GM23338 (cell line): Measurements from ENCODE around the gene PHOX2A. TPM values are rescaled to one million over a fixed set of nuclear protein-coding genes. Genes with fewer than 3 reads are reported as not detected.

Experiments used
- ATAC-seq: fragments of 200-7000 bp; cut with Tn5 transposase; 3 replicates; pipeline ENCODE4 v1.9.1; 2020
- DNase-seq: peaks from one replicate; pipeline ENCODE4 v3.0.0-alpha.2; 2015; ENCODE audit warnings: low spot score
- H2AFZ ChIP-seq: fragments of 200-600 bp; sonication (generic); 2 replicates; pipeline ENCODE4 v1.8.0; 2016; ENCODE audit warnings: antibody characterized with exemption, mild to moderate bottlenecking, moderate library complexity
- H3F3A ChIP-seq: fragments of 200-600 bp; sonication (generic); replicated peaks from 2 replicates; pipeline ENCODE4 v1.8.0; 2017; ENCODE audit warnings: antibody characterized with exemption, mixed run types, low read depth
- H3K27ac ChIP-seq: fragments of 200-600 bp; sonication (generic); 2 replicates; pipeline ENCODE4 v1.6.1; 2016; ENCODE audit warnings: low read depth
- H3K27me3 ChIP-seq: fragments of 200-600 bp; sonication (generic); 2 replicates; pipeline ENCODE4 v1.8.0; 2016; ENCODE audit warnings: mild to moderate bottlenecking, mixed run types, moderate library complexity; ENCODE audit not compliant: insufficient read depth
- H3K36me3 ChIP-seq: fragments of 200-600 bp; sonication (generic); 2 replicates; pipeline ENCODE4 v1.8.0; 2016; ENCODE audit warnings: mild to moderate bottlenecking; ENCODE audit not compliant: insufficient read depth
- H3K4me1 ChIP-seq: fragments of 200-600 bp; sonication (generic); 2 replicates; pipeline ENCODE4 v1.8.0; 2016; ENCODE audit warnings: mild to moderate bottlenecking, moderate library complexity; ENCODE audit not compliant: insufficient read depth
- H3K4me2 ChIP-seq: fragments of 200-600 bp; sonication (generic); 2 replicates; pipeline ENCODE4 v1.7.1; 2017; ENCODE audit warnings: mixed run types
- H3K4me3 ChIP-seq: fragments of 200-600 bp; sonication (generic); 2 replicates; pipeline ENCODE4 v1.6.1; 2016; ENCODE audit warnings: mixed run types
- H3K79me2 ChIP-seq: fragments of 200-600 bp; sonication (generic); replicated peaks from 2 replicates; pipeline ENCODE4 v1.8.0; 2017; ENCODE audit warnings: mild to moderate bottlenecking; ENCODE audit not compliant: insufficient read depth
- H3K9me2 ChIP-seq: fragments of 200-600 bp; sonication (generic); 2 replicates; pipeline ENCODE4 v1.8.0; 2017; ENCODE audit not compliant: insufficient read depth
- H4K20me1 ChIP-seq: fragments of 200-600 bp; sonication (generic); replicated peaks from 2 replicates; pipeline ENCODE4 v1.8.0; 2017; ENCODE audit warnings: mild to moderate bottlenecking; ENCODE audit not compliant: insufficient read depth
- H3K27ac Mint-ChIP-seq: 2 replicates; pipeline ENCODE4 v1.8.0; 2020; ENCODE audit warnings: inconsistent platforms, mild to moderate bottlenecking, moderate library complexity, mixed read lengths
- H3K27me3 Mint-ChIP-seq: 3 replicates; pipeline ENCODE4 v1.8.0; 2022; ENCODE audit warnings: low read depth, mild to moderate bottlenecking, moderate library complexity, mixed read lengths, inconsistent platforms; ENCODE audit not compliant: insufficient read depth, poor library complexity
- H3K36me3 Mint-ChIP-seq: 3 replicates; pipeline ENCODE4 v1.8.0; 2021; ENCODE audit warnings: low read depth, mild to moderate bottlenecking, inconsistent platforms, moderate library complexity, mixed read lengths
- H3K4me1 Mint-ChIP-seq: 3 replicates; pipeline ENCODE4 v1.8.0; 2020; ENCODE audit warnings: mild to moderate bottlenecking, inconsistent platforms, mixed read lengths
- H3K4me3 Mint-ChIP-seq: 3 replicates; pipeline ENCODE4 v1.8.0; 2021; ENCODE audit warnings: moderate library complexity, mild to moderate bottlenecking, inconsistent platforms, mixed read lengths
- H3K9me3 Mint-ChIP-seq: 3 replicates; pipeline ENCODE4 v1.8.0; 2020; ENCODE audit warnings: moderate library complexity, mild to moderate bottlenecking, inconsistent platforms, mixed read lengths
- CREB1 ChIP-seq: fragments of 250-450 bp; sonication (Bioruptor Pico); IDR thresholded peaks from 2 replicates; pipeline ENCODE4 v1.5.0; 2020; ENCODE audit warnings: low read depth, mild to moderate bottlenecking, moderate library complexity
- EZH2 ChIP-seq: fragments of 200-600 bp; sonication (generic); IDR thresholded peaks from one replicate; pipeline ENCODE4 v1.8.0; 2017; ENCODE audit warnings: antibody characterized with exemption, mild to moderate bottlenecking, low read depth; ENCODE audit not compliant: unreplicated experiment
- EZH2phosphoT487 ChIP-seq: fragments of 200-600 bp; sonication (generic); IDR thresholded peaks from one replicate; pipeline ENCODE4 v1.8.1; 2018; ENCODE audit warnings: antibody characterized with exemption; ENCODE audit not compliant: unreplicated experiment
- JUNB ChIP-seq: IDR thresholded peaks from one replicate; pipeline ENCODE4 v1.6.1; 2016; ENCODE audit warnings: antibody characterized with exemption; ENCODE audit not compliant: unreplicated experiment
- NANOG ChIP-seq: IDR thresholded peaks from 2 replicates; pipeline ENCODE4 v1.6.1; 2016; ENCODE audit warnings: antibody characterized with exemption, borderline replicate concordance
- POLR2AphosphoS5 ChIP-seq: IDR thresholded peaks from 2 replicates; pipeline ENCODE4 v1.6.1; 2016; ENCODE audit warnings: antibody characterized with exemption, low read depth
- STAT1 ChIP-seq: IDR thresholded peaks from one replicate; pipeline ENCODE4 v1.6.1; 2016; ENCODE audit warnings: antibody characterized with exemption; ENCODE audit not compliant: unreplicated experiment
- ZNF114 ChIP-seq: fragments of 250-450 bp; sonication (Bioruptor Pico); IDR thresholded peaks from 2 replicates; pipeline ENCODE4 v1.5.0; 2020; ENCODE audit warnings: mild to moderate bottlenecking, moderate library complexity
- ZNF331 ChIP-seq: fragments of 250-450 bp; sonication (Bioruptor Pico); IDR thresholded peaks from 2 replicates; pipeline ENCODE4 v1.5.0; 2020; ENCODE audit warnings: low read depth, mild to moderate bottlenecking, moderate library complexity
- polyA plus RNA-seq: library from polyadenylated mRNA; unstranded; fragments of >200 nt; fragmentation: Nextera tagmentation; extraction: Ambion mirVana; gene quantifications from 2 replicates; pipeline ENCODE4 v1.2.1, GENCODE V29; 2016
- total RNA-seq: library from RNA; depleted of rRNA; stranded (reverse); fragments of >200 nt; shearing (Covaris generic); gene quantifications from 2 replicates; pipeline ENCODE4 v1.2.3, GENCODE V29; 2014
- TF ChIP-seq, protein P1 (sequence below): fragments of 250-450 bp; sonication (Bioruptor Pico); IDR thresholded peaks from 2 replicates; pipeline ENCODE4 v1.5.0; 2020; ENCODE audit warnings: mild to moderate bottlenecking, moderate library complexity

The PHOX2A gene
- total and polyA plus RNA-seq, 2 experiments from 2014 or later: 0.31 TPM; not detected in 1

GRCh38 chr11:72278905-72279304 lies 34.9 kb upstream of the PHOX2A start (continued):
- TF ChIP-seq, protein P1, sequence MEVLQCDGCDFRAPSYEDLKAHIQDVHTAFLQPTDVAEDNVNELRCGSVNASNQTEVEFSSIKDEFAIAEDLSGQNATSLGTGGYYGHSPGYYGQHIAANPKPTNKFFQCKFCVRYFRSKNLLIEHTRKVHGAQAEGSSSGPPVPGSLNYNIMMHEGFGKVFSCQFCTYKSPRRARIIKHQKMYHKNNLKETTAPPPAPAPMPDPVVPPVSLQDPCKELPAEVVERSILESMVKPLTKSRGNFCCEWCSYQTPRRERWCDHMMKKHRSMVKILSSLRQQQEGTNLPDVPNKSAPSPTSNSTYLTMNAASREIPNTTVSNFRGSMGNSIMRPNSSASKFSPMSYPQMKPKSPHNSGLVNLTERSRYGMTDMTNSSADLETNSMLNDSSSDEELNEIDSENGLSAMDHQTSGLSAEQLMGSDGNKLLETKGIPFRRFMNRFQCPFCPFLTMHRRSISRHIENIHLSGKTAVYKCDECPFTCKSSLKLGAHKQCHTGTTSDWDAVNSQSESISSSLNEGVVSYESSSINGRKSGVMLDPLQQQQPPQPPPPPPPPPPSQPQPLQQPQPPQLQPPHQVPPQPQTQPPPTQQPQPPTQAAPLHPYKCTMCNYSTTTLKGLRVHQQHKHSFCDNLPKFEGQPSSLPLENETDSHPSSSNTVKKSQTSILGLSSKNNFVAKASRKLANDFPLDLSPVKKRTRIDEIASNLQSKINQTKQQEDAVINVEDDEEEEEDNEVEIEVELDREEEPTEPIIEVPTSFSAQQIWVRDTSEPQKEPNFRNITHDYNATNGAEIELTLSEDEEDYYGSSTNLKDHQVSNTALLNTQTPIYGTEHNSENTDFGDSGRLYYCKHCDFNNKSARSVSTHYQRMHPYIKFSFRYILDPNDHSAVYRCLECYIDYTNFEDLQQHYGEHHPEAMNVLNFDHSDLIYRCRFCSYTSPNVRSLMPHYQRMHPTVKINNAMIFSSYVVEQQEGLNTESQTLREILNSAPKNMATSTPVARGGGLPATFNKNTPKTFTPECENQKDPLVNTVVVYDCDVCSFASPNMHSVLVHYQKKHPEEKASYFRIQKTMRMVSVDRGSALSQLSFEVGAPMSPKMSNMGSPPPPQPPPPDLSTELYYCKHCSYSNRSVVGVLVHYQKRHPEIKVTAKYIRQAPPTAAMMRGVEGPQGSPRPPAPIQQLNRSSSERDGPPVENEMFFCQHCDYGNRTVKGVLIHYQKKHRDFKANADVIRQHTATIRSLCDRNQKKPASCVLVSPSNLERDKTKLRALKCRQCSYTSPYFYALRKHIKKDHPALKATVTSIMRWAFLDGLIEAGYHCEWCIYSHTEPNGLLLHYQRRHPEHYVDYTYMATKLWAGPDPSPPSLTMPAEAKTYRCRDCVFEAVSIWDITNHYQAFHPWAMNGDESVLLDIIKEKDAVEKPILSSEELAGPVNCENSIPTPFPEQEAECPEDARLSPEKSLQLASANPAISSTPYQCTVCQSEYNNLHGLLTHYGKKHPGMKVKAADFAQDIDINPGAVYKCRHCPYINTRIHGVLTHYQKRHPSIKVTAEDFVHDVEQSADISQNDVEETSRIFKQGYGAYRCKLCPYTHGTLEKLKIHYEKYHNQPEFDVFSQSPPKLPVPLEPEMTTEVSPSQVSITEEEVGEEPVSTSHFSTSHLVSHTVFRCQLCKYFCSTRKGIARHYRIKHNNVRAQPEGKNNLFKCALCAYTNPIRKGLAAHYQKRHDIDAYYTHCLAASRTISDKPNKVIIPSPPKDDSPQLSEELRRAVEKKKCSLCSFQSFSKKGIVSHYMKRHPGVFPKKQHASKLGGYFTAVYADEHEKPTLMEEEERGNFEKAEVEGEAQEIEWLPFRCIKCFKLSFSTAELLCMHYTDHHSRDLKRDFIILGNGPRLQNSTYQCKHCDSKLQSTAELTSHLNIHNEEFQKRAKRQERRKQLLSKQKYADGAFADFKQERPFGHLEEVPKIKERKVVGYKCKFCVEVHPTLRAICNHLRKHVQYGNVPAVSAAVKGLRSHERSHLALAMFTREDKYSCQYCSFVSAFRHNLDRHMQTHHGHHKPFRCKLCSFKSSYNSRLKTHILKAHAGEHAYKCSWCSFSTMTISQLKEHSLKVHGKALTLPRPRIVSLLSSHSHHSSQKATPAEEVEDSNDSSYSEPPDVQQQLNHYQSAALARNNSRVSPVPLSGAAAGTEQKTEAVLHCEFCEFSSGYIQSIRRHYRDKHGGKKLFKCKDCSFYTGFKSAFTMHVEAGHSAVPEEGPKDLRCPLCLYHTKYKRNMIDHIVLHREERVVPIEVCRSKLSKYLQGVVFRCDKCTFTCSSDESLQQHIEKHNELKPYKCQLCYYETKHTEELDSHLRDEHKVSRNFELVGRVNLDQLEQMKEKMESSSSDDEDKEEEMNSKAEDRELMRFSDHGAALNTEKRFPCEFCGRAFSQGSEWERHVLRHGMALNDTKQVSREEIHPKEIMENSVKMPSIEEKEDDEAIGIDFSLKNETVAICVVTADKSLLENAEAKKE (CRISPR knock-in tag): no peak
- TF ChIP-seq ZNF114 (CRISPR knock-in tag) (no peak), STAT1 (no peak), CREB1 (CRISPR knock-in tag) (no peak), EZH2phosphoT487 (no peak)

DNA sequence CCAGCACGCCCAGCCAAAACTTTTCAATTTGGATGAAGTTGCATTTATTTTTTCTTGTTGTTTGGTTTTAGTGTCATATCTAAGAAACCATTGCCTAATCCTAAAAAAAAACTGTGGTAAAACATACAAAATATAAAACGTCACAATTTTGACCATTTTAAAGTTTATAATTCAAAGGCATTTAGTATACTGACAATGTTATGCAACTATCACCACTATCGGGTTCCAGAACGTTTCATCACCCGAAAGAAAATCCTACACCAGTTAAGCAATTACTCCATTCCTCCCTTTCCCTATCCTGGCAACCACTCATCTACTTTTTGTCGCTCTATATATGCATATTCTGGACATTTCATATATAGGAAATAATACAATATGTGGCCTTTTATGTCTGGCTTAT lies 30.5 kb upstream of the PHOX2A start:
- H3K27ac ChIP-seq: no peak overlapping the region
- Mint-ChIP-seq H3K4me3 (no peak overlapping the region), H3K27me3 (peaks cover 4% of the 10 kb centered on the region), H3K36me3 (no peaks in the 10 kb centered on the region), H3K4me1 (no peaks in the 10 kb centered on the region), H3K9me3 (no peaks in the 10 kb centered on the region), H3K27ac (no peak overlapping the region)
- H3K36me3 ChIP-seq: no peaks in the 10 kb centered on the region
- H3F3A ChIP-seq: no peaks in the 10 kb centered on the region
- DNase-seq (no peak), ATAC-seq (no peak)
- no peak overlapping the region for H3K4me2 ChIP-seq
- no peak overlapping the region for H3K4me3 ChIP-seq
- no peaks in the 10 kb centered on the region for H3K27me3 ChIP-seq
- no peaks in the 10 kb centered on the region for H3K9me2 ChIP-seq
- no peaks in the 10 kb centered on the region for H4K20me1 ChIP-seq
- H2AFZ ChIP-seq: no peak overlapping the region
- H3K4me1 ChIP-seq: no peaks in the 10 kb centered on the region
- H3K79me2 ChIP-seq: no peaks in the 10 kb centered on the region
- TF ChIP-seq JUNB (no peak), EZH2 (no peak), CREB1 (CRISPR knock-in tag) (no peak), ZNF331 (CRISPR knock-in tag) (no peak), NANOG (no peak), POLR2AphosphoS5 (no peak), STAT1 (no peak), ZNF114 (CRISPR knock-in tag) (no peak)
- TF ChIP-seq, protein P1 (CRISPR knock-in tag): no peak
